ENCODE results near the gene ARID5B. TPM values are rescaled to one million over a fixed set of nuclear protein-coding genes. Genes with fewer than 3 reads are reported as not detected.

The ARID5B gene
- total and polyA plus RNA-seq, 2 of the 4 experiments (the other 2 are of a cell fraction): 41.0 to 125 TPM

DNA sequence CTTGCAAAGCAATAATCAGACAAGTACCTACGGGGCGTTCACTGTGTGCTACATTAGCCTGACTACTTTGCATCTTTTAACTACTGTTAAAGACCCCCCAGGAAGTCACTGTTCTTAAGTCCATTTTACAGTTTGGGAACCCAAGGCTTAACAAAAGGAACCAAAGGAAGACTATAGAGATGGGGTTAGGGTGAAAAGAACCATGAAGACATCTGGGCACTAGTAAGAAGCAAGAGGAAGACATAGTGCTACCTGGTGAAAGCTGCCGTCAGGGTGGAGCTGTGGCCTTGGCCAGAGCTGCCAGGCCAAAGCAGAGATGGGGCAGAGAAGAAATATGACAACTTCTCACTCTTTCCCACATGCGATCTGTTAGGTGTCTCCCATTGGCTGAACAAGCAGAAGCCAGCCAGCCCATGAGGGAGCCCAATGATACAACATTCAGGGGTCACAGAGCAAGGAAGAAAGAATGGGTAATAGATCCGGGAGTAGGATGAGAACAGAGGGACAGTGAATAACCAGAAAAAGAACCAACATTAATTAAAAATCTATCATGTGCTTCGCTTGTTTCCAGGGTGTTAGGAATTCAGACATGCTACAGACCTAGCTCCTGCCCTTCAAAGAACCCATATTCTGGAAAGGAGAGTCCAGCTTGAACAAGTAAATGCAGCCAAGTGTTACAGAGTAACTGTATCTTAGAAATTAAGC is 85.4 kb downstream of the ARID5B start:
- no peak overlapping the region for H4K91ac ChIP-seq (ENCODE audit: insufficient read depth, low read depth, low read length)
- peak overlapping the region; percentile 27; the same call in 1 of the 2 replicates for H3K14ac ChIP-seq (replicated peaks; ENCODE audit: low read depth, low read length)
- in situ Hi-C loops (cut with MboI; ENCODE audit: low sequenced_read_pairs) (no loop called here), dilution Hi-C loops (cut with HindIII; ENCODE audit: low sequenced_read_pairs, unreplicated experiment) (no loop called here), intact Hi-C loops (cut with micrococcal nuclease) (no loop called here)
- no peak overlapping the region for H4K8ac ChIP-seq (ENCODE audit: low read depth in 2 of 2, low read length in 2 of 2)
- no peak overlapping the region for H2BK5ac ChIP-seq (ENCODE audit: low read depth, low read length, poor library complexity, severe bottlenecking)
- no peak overlapping the region for H3K56ac ChIP-seq (ENCODE audit: extremely low read depth, insufficient read depth, low read length)
- H2BK15ac ChIP-seq (ENCODE audit: low read depth, low read length): no peak overlapping the region
- peaks cover 60 to 84% of the 10 kb centered on the region in 2 experiments for H3K79me1 ChIP-seq (ENCODE audit: low read depth in 1 of 2, low read length in 2 of 2)
- no peak overlapping the region for H2AK5ac ChIP-seq (ENCODE audit: low read depth, low read length)
- H3K9me1 ChIP-seq (ENCODE audit: insufficient read depth, low read length): peaks cover 25% of the 10 kb centered on the region
- BruUV-seq (replicated peaks): no TSS peak
- ChIA-PET POLR2A (ENCODE audit: unreplicated experiment) (no interaction called here), CTCF (no interaction called here)
- no peaks in the 10 kb centered on the region for H3K27me3 ChIP-seq (ENCODE audit: control insufficient read depth, insufficient read depth, low read length)
- 0 out of 2 replicates have a peak overlapping the region, but pooled peaks have one; percentile 18 for H3K23ac ChIP-seq (ENCODE audit: low read depth, low read length)
- TF ChIP-seq MAFK (IDR thresholded peaks at IDR 0.05; ENCODE audit: low read depth, low read length): no peak
- ATAC-seq (ENCODE audit: low read depth): no peak
- H4K5ac ChIP-seq (ENCODE audit: low read depth, low read length): no peak overlapping the region
- H2BK120ac ChIP-seq (ENCODE audit: low read depth, low read length): no peak overlapping the region
- no peak overlapping the region; the same call in 1 of the 2 replicates for H3K27ac ChIP-seq (ENCODE audit: insufficient read depth, low read length)
- no CpG with 5 or more reads among the region's 6 CpGs for WGBS, 2 experiments (ENCODE audit: extremely low coverage in 2 of 2, insufficient read length in 1 of 2)
- no peak overlapping the region for H2AK9ac ChIP-seq (replicated peaks; ENCODE audit: low read depth, low read length, poor library complexity)
- H3K36me3 ChIP-seq (ENCODE audit: control insufficient read depth, insufficient read depth, low read length): peaks cover 10% of the 10 kb centered on the region
- H3K18ac ChIP-seq (ENCODE audit: low read depth, low read length): no peak overlapping the region
- peaks cover 40% of the 10 kb centered on the region; the same call in 1 of the 2 replicates for H4K20me1 ChIP-seq (ENCODE audit: insufficient read depth, low read length)
- no peak for DNase-seq
- H2BK20ac ChIP-seq (ENCODE audit: low read depth, low read length): no peak overlapping the region
- no peak overlapping the region for H3K9ac ChIP-seq (ENCODE audit: low read depth, low read length)
- no peak overlapping the region for H3K4me2 ChIP-seq (ENCODE audit: low read depth, low read length)
- no peak overlapping the region for H3K4me3 ChIP-seq (ENCODE audit: insufficient read depth, low read depth, low read length)
- H3K4ac ChIP-seq (ENCODE audit: low read depth, low read length): no peak overlapping the region
- no peak overlapping the region for H2AFZ ChIP-seq (replicated peaks; ENCODE audit: low read length, poor library complexity)
- peaks cover 7% of the 10 kb centered on the region for H3K4me1 ChIP-seq (ENCODE audit: control insufficient read depth, insufficient read depth, low read length)
- no peaks in the 10 kb centered on the region for H3K9me3 ChIP-seq (ENCODE audit: control insufficient read depth, insufficient read depth, low read length)
